OCI-LY7 (cell line): ENCODE data around the gene SYS1. TPM values are rescaled to one million over a fixed set of nuclear protein-coding genes. Genes with fewer than 3 reads are reported as not detected.

Source experiments
- BruUV-seq: library from RNA; stranded (reverse); fragments of 400-500 nt; replicated peaks from 2 replicates; lab custom pipeline; 2021; lab: Mats Ljungman, UMichigan
- CTCF ChIA-PET: fragments of 300-600 bp; sonication (Branson Sonifier 250); formaldehyde crosslinking; loops from one replicate; lab custom pipeline; 2022; ENCODE audit warnings: antibody characterized with exemption; ENCODE audit not compliant: unreplicated experiment; lab: Charles Lee
- POLR2A ChIA-PET: fragments of 300-600 bp; sonication (Branson Sonifier 250); formaldehyde crosslinking; loops from one replicate; lab custom pipeline; 2022; ENCODE audit warnings: antibody characterized with exemption; lab: Charles Lee
- DNase-seq: peaks from one replicate; pipeline ENCODE4 v3.0.0-alpha.2; 2015; ENCODE audit warnings: low spot score
- H2AFZ ChIP-seq: fragments of 200-600 bp; sonication (generic), shearing (Covaris generic); 2 replicates; pipeline ENCODE4 v1.6.1; 2014; ENCODE audit warnings: mild to moderate bottlenecking, antibody characterized with exemption, low read length, moderate library complexity
- H3K27ac ChIP-seq: fragments of 200-600 bp; sonication (generic); 2 replicates; pipeline ENCODE4 v1.5.1; 2014; ENCODE audit warnings: mixed run types, low read depth, mild to moderate bottlenecking, moderate library complexity, low read length, inconsistent platforms; ENCODE audit not compliant: poor library complexity, severe bottlenecking
- H3K36me3 ChIP-seq: fragments of 200-600 bp; sonication (generic); 2 replicates; pipeline ENCODE4 v1.6.1; 2014; ENCODE audit warnings: mild to moderate bottlenecking, antibody characterized with exemption, low read length, moderate library complexity, mixed read lengths; ENCODE audit not compliant: insufficient read depth
- H3K4me1 ChIP-seq: fragments of 200-600 bp; sonication (generic); 2 replicates; pipeline ENCODE4 v1.5.1; 2014; ENCODE audit warnings: mild to moderate bottlenecking, low read length; ENCODE audit not compliant: insufficient read depth, poor library complexity, severe bottlenecking
- H3K4me2 ChIP-seq: fragments of 200-600 bp; sonication (generic); 2 replicates; pipeline ENCODE4 v1.6.1; 2014; ENCODE audit warnings: mild to moderate bottlenecking, low read length
- H3K4me3 ChIP-seq: fragments of 200-600 bp; sonication (generic); 2 replicates; pipeline ENCODE4 v1.5.1; 2014; ENCODE audit warnings: mild to moderate bottlenecking, low read depth, low read length; ENCODE audit not compliant: poor library complexity, severe bottlenecking
- H3K79me2 ChIP-seq: fragments of 200-600 bp; sonication (generic); 2 replicates; pipeline ENCODE4 v1.6.1; 2016; ENCODE audit warnings: low read depth, mild to moderate bottlenecking, low read length, moderate library complexity, mixed read lengths; ENCODE audit not compliant: insufficient read depth
- H3K9me2 ChIP-seq: fragments of 200-600 bp; sonication (generic); 2 replicates; pipeline ENCODE4 v1.6.1; 2016; ENCODE audit warnings: mild to moderate bottlenecking, low read length, mixed read lengths; ENCODE audit not compliant: insufficient read depth
- H3K9me3 ChIP-seq: fragments of 200-600 bp; sonication (generic); 2 replicates; pipeline ENCODE4 v1.6.1; 2014; ENCODE audit warnings: mild to moderate bottlenecking, mixed run types, low read length, mixed read lengths
- H4K20me1 ChIP-seq: fragments of 200-600 bp; sonication (generic); 2 replicates; pipeline ENCODE4 v1.6.1; 2014; ENCODE audit warnings: mild to moderate bottlenecking, antibody characterized with exemption, low read length, moderate library complexity, mixed read lengths; ENCODE audit not compliant: insufficient read depth
- EZH2phosphoT487 ChIP-seq: fragments of 200-600 bp; sonication (generic); IDR thresholded peaks from 2 replicates; pipeline ENCODE4 v1.6.1; 2018; ENCODE audit warnings: low read depth, borderline replicate concordance, mild to moderate bottlenecking, mixed run types, antibody characterized with exemption, low read length, moderate library complexity, mixed read lengths
- intact Hi-C: fragments of 100-400 bp; cut with micrococcal nuclease; formaldehyde crosslinking; loops from one replicate; pipeline ENCODE4 v1.10.0; 2022; ENCODE audit not compliant: unreplicated experiment
- total RNA-seq, 2 experiments: library from RNA; depleted of rRNA in 1 of 2; stranded (reverse); fragments of >200 nt in 1 of 2; shearing (Covaris generic) in 1 of 2; gene quantifications; 2 replicates each; pipeline ENCODE4 v1.2.3, GENCODE V29; 2014 to 2022
- TF ChIP-seq, protein P1 (sequence below): fragments of 200-600 bp; sonication (generic); conservative IDR thresholded peaks from 2 replicates; pipeline ENCODE4 v1.5.1; 2014; ENCODE audit warnings: mild to moderate bottlenecking, antibody characterized with exemption, low read length, moderate library complexity, mixed read lengths

SYS1 gene
- total RNA-seq, 2 experiments from 2014 or later = 9.6 to 37.6 TPM

GRCh38 chr20:45337367-45338120, 25.4 kb upstream of the SYS1 start:
- Histone ChIP-seq H3K27ac (no peak overlapping the region), H3K4me3 (no peak overlapping the region), H3K79me2 (no peaks in the 10 kb centered on the region), H3K4me1 (peaks cover 26% of the 10 kb centered on the region), H3K36me3 (no peaks in the 10 kb centered on the region), H3K4me2 (no peak overlapping the region), H2AFZ (no peak overlapping the region), H3K9me3 (no peaks in the 10 kb centered on the region), H3K9me2 (no peaks in the 10 kb centered on the region), H4K20me1 (no peaks in the 10 kb centered on the region)
- intact Hi-C loops = no loop called here
- no peak for TF ChIP-seq EZH2phosphoT487
- TF ChIP-seq, protein P1, sequence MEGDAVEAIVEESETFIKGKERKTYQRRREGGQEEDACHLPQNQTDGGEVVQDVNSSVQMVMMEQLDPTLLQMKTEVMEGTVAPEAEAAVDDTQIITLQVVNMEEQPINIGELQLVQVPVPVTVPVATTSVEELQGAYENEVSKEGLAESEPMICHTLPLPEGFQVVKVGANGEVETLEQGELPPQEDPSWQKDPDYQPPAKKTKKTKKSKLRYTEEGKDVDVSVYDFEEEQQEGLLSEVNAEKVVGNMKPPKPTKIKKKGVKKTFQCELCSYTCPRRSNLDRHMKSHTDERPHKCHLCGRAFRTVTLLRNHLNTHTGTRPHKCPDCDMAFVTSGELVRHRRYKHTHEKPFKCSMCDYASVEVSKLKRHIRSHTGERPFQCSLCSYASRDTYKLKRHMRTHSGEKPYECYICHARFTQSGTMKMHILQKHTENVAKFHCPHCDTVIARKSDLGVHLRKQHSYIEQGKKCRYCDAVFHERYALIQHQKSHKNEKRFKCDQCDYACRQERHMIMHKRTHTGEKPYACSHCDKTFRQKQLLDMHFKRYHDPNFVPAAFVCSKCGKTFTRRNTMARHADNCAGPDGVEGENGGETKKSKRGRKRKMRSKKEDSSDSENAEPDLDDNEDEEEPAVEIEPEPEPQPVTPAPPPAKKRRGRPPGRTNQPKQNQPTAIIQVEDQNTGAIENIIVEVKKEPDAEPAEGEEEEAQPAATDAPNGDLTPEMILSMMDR = no peak
- ChIA-PET POLR2A (interaction anchor here (0.5 kb wide), 1 partner anchor 12 kb away, joined by 6 read pairs; no protein-coding TSS in a partner anchor), CTCF (interaction anchor here (0.5 kb wide), 1 partner anchor 121 kb away, joined by 4 read pairs; no protein-coding TSS in a partner anchor)
- no TSS peak for BruUV-seq
- no peak for DNase-seq

GRCh38 chr20:45338121-45339030, 24.6 kb upstream of the SYS1 start:
- POLR2A ChIA-PET = interaction anchor here (0.6 kb wide), 2 partner anchors 12 to 34 kb away, joined by 3 read pairs; no protein-coding TSS in a partner anchor
- BruUV-seq = no TSS peak
- H3K4me2 ChIP-seq = no peak overlapping the region
- H2AFZ ChIP-seq = no peak overlapping the region
- no peak overlapping the region for H3K27ac ChIP-seq
- no peak for DNase-seq
- TF ChIP-seq, protein P1 = no peak
- no peak for TF ChIP-seq EZH2phosphoT487
- H4K20me1 ChIP-seq = no peaks in the 10 kb centered on the region
- CTCF ChIA-PET = no interaction called here
- H3K4me3 ChIP-seq = no peak overlapping the region
- H3K36me3 ChIP-seq = no peaks in the 10 kb centered on the region
- intact Hi-C loops = no loop called here
- H3K79me2 ChIP-seq = no peaks in the 10 kb centered on the region
- peaks cover 26% of the 10 kb centered on the region for H3K4me1 ChIP-seq
- H3K9me2 ChIP-seq = no peaks in the 10 kb centered on the region
- H3K9me3 ChIP-seq = no peaks in the 10 kb centered on the region
